Activated CD4-positive, alpha-beta T cell treated with anti-CD3 and anti-CD28 coated beads, Interleukin-10, Interleukin-2, amounts not matched to agents 100 ng/mL and 50 ng/mL, durations not matched to agents 16 hours and 8 hours (primary cell): ENCODE results near the gene PMFBP1.

Experiments used
- DNase-seq: peaks from one replicate; pipeline ENCODE4 v3.0.0-alpha.2; 2020

The PMFBP1 gene, protein sequence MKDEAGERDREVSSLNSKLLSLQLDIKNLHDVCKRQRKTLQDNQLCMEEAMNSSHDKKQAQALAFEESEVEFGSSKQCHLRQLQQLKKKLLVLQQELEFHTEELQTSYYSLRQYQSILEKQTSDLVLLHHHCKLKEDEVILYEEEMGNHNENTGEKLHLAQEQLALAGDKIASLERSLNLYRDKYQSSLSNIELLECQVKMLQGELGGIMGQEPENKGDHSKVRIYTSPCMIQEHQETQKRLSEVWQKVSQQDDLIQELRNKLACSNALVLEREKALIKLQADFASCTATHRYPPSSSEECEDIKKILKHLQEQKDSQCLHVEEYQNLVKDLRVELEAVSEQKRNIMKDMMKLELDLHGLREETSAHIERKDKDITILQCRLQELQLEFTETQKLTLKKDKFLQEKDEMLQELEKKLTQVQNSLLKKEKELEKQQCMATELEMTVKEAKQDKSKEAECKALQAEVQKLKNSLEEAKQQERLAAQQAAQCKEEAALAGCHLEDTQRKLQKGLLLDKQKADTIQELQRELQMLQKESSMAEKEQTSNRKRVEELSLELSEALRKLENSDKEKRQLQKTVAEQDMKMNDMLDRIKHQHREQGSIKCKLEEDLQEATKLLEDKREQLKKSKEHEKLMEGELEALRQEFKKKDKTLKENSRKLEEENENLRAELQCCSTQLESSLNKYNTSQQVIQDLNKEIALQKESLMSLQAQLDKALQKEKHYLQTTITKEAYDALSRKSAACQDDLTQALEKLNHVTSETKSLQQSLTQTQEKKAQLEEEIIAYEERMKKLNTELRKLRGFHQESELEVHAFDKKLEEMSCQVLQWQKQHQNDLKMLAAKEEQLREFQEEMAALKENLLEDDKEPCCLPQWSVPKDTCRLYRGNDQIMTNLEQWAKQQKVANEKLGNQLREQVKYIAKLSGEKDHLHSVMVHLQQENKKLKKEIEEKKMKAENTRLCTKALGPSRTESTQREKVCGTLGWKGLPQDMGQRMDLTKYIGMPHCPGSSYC

GRCh38 chr16:72172105-72173034 is at the start of gene PMFBP1:
PMFBP1 (minus strand) TSS chr16:72172155; CDS start chr16:72171208, 947 bp downstream.
- DNase-seq, result peak; percentile 72

DNA sequence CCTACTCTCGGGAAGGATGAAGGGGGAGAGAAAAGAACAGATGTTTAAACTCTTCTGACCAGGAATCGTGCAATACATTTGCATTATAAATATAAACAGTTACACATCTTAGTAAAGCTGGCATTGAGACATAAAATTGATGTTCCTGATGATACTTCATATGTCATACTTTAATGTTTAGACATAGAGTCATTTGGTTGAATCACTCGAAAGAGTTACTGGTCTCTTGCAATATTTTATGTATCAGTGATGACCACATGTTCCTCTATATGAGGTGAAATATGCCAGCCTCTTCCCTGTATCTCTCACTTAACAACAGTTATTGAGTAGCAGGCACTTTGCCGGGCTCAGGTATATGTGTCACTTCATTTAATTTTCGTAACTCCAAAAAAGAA is 49.7 kb upstream of the PMFBP1 start:
- no peak for DNase-seq

- no peak for DNase-seq
Observed at GRCh38 chr16:72220875-72221629, 49.1 kb upstream of the PMFBP1 start.

- no peak for DNase-seq
Observed at GRCh38 chr16:72219282-72219681, 47.3 kb upstream of the PMFBP1 start.

DNA sequence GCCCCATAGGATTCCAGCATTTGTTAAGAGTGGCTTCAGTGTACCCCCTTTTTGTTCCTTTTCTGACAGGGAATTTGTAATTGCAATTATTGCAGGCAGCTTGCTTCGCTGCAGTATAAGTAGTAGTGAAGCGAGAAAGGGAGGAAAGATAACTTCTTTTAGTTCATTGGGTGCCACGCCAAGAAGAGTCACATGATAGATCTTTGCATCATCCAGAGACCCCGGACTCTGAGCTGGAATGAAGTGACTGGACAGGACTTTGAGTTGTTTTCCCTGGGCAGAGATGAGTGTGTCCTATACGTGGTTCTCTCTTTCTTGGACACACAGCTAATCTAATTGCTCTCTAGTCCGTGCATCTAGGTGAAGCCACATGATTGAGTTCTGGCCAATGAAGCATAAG is 44.8 kb upstream of the PMFBP1 start:
- DNase-seq, result no peak

GRCh38 chr16:72214821-72215220 is 42.9 kb upstream of the PMFBP1 start:
- no peak for DNase-seq

- DNase-seq, result no peak
Observed at GRCh38 chr16:72211110-72211509, 39.2 kb upstream of the PMFBP1 start.

DNA sequence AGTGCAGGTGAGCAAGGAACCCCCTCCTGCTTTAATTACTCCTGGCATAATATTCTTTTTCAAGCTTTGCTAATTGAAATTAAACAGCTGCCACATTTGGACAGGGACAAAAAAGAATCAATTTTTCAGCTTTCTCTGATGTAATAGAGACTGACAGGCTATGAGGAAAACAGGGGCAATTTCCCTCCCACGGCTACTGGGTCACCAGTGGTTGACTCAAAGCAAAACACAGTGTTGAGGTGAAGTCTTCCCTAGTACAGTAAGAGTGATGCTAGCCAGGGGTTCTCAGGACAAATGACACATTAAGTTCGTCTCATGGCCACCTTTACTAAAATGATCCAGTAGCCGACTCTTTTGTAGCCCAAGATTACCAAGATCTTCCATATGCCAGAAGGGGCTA is 38.6 kb upstream of the PMFBP1 start:
- peak; percentile 18 for DNase-seq

DNA sequence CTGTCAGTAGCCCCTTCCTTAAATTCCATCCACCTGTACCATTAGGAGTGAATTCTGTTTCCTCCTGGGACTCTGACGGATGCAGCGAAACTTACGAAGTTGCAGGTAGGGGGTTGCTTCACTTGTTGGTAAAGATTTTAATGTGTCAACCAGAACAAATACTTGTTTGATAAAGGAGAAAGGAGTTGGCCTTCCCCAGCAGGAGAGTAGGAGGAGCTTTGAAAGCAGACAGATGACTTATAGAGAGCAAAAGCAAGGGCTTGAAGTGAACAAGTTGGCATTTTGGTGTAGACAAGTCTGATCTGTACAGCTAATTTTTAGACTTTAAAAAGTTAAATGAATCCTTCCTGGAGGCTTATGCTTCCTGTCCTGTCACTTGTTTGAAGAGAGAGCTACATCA is 38.1 kb upstream of the PMFBP1 start:
- DNase-seq, result no peak

DNA sequence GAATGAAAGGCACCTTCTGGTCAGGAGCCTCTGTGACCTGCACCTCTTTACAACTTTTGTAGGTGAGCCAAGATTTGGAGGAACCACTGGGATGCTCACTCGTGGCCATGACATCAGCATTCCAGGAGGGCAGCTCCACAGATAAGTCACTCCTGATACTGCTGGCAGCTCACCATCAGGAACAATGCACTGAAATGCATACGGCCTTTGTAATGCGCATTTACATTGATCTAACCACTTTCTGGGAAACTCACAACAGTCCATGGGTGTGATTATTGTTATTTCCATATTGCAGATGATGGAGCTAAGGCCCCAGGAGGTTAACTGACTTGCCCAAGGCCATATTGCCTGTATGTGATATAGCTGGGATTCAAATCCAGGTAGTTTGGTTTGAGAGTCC is 34.3 kb upstream of the PMFBP1 start:
- no peak for DNase-seq

DNA sequence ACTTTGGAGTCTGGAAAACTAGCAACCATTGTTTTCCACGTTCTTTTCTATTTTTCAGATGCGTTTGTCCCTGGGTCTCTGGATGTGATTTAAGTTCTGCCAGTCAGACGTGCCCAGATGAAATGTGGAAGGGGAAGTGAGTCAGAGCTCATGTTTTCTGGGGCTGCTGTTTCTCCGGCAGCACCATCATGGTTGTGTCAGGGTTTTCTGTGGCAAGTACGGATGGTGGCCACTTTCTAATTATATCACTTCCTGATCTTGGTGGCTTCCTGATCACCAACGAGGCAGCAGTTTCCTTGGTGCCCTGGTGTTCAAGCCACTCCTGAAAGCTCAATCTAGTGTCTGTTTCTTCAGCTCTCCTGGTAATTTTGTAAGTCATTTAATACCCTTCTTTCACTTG is 31.4 kb upstream of the PMFBP1 start:
- DNase-seq, result peak; percentile 76

GRCh38 chr16:72202014-72202413 is 30.1 kb upstream of the PMFBP1 start:
- peak; percentile 39 for DNase-seq

DNA sequence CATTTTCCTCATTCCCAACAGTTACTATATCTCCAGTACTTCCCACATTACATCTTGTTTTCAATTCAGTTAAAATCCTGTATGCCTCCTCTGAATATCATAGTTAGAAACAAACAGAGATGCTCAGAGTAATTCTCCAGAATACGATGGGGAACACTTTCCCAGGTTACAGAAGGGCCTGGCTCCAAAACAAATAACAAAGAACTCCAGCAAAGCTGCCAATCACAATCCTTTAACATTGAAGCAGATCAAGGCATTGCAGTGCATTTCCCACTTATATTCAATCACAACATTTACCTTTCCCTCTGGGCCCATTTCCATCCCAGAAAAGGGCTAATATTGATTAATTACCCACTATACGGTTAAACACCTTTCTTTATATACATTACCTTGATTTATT is 29.4 kb upstream of the PMFBP1 start:
- no peak for DNase-seq

- DNase-seq, result no peak
Observed at GRCh38 chr16:72199761-72200337, 27.9 kb upstream of the PMFBP1 start.

DNA sequence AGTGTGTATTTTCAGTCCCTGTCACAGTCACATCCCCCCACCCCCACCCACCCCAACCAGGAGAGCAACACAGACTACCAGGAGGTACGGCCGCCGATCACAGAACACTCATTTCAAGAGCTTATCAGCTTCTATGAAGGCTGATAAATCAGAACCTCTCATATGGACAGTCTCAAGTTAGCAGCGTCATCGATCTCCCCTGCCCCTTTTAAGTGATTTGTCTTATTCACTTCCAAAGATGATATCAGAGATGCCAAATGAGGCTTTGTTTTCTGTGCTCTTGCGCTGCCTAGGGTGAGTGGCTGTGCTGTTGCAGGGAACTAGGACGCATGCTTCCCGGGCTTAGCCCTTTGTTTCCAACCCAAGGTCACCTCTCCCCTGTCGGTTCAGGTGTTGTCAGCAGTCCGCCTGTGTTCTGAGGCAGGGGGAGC is 26.8 kb upstream of the PMFBP1 start:
- DNase-seq, result no peak

DNA sequence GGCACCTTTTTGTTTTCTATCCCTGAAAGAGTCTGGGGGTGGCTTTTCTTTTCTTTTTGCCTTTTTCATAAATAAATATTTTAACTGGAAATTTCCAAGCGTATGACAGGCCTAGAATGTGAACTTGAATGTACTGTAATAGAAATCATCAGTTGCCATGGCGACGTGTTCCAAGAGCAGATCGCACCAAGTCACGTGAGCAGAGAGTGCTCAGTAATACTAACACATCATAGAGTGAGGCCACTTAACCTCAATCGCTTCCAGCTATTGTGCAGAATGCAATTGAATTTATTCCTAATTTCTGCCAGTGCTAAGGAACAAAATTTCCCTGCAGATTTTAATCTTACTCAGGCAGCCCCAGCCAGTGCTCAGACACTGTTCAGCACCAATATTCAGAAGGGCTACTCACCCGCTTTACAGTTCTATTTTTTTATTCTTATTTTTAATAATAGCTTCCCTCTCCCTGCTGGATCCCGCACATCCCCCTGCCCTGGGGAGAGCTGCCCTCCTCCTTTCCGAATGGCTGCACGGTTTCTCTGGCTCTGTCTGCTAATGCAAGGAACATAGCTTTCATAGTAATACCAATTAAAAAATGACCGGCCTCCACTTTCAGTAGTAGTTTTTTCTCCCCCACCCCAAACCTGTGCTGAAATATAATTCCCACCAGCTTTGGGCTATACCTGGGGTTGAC is 26.2 kb upstream of the PMFBP1 start:
- DNase-seq, result no peak

GRCh38 chr16:72197545-72197944 is 25.6 kb upstream of the PMFBP1 start:
- no peak for DNase-seq

DNA sequence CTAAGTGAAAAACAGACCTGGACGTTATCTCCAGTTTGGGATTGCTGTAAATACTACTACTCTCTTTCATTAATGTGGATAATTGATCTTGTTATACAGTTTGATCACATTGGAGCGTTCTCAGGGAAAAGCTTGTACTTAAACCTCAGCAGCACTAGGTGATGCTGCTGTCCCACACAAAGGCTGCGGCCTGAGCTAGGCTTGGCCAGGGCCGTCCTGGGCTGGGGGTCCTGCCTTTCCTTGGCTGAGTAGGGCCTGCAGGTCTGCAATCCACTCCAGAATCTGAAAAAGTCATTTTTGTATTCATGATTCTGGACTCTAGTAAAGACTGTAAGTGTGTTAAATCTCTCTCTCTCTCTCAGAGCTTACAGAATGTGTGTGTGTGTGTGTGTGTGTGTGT is 23.7 kb upstream of the PMFBP1 start:
- no peak for DNase-seq

- no peak for DNase-seq
Observed at GRCh38 chr16:72191551-72191950, 19.6 kb upstream of the PMFBP1 start.

DNA sequence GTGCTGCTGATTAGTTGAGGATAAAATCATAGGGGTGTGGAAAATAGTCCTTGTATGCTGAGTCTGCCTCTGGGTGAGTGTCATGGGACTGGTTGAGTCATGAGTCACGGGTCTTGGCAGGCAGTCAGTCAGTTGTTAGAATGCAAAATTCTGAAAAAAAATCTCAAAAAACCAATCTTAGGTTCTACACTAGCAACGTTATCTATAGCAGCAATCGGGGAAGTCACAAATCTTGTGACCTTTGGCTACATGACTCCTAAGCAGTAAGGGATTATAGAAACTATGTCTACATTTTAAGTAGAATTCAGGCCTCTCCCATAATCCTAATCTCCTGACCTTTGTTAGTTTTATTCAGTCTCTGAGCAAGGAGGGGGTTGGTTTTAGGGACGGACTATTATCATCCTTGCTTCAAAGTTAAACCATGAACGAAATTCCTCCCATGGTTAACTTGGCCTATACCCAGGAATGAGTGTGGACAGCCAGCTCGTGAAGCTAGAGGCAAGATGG is 18.0 kb upstream of the PMFBP1 start:
- no peak for DNase-seq

DNA sequence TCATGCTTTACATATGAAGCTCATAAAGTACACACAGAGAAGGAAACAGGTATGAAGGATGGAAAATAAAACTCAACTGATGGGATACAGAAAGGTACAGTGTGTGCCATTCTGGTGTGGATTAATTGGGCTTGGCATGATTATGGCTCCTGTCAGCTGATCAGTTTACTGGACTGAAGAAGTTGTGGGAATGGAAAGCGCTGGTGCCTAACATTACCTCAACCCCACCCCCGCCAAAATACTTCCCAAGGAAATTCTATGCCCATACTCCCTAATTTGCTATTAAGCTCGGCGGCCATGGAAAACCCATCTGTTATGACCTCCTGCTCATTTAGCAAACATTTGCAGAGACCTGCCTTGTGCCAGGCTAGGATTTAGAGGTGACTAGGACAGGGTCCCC is 16.6 kb upstream of the PMFBP1 start:
- no peak for DNase-seq
